ENCODE measurements around the gene DLGAP1. TPM values are rescaled to one million over a fixed set of nuclear protein-coding genes. Genes with fewer than 3 reads are reported as not detected.

The DLGAP1 gene
- total RNA-seq, 1 experiment from 2014 or later: 0.14 TPM

DNA sequence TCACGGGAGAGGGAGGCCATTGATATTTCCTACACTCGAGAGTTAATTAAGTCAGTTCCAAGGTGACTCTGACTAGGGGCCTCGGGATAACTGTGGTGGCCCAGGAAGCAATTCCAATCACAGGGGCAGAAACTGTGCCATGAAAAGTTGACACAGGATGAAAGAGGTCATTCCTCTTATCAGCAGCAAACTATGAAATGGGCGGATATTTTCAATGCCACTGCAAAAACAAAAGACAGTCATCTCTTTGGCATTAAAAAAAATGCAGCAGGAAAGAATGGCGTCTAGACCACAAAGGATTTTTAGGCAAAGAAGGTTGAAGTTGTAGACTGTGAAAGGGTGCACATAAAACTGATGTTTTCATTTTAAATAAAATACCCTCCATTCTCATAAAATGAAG is 955.1 kb downstream of the DLGAP1 start:
- in situ Hi-C loops (cut with HindIII; ENCODE audit: low pct_unique_long_range_greater_than_20kb, low sequenced_read_pairs): no loop called here
- no peak for DNase-seq (ENCODE audit: low read depth)

DNA sequence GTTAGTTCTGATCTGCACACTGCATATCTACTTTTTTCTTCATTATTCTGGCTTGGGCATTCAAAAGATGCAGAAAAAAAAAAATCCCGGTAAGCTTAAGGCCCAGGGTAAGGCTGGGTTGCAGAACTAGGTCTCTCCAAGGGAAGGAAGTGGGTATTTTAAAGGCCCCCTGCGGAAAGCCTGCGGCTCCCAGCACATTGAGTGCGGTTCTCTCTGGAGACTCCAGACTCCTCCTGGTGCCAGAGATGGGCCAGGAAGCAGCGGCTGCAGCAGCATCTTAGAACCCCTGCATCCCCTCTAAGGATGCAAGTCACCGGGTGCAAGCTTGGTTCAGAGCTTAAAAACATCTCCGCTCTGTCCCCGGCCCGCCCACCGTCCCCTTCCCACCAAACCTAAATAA is 955.6 kb downstream of the DLGAP1 start:
- no peak for DNase-seq (ENCODE audit: low read depth)
- in situ Hi-C loops (cut with HindIII; ENCODE audit: low pct_unique_long_range_greater_than_20kb, low sequenced_read_pairs): no loop called here

DNA sequence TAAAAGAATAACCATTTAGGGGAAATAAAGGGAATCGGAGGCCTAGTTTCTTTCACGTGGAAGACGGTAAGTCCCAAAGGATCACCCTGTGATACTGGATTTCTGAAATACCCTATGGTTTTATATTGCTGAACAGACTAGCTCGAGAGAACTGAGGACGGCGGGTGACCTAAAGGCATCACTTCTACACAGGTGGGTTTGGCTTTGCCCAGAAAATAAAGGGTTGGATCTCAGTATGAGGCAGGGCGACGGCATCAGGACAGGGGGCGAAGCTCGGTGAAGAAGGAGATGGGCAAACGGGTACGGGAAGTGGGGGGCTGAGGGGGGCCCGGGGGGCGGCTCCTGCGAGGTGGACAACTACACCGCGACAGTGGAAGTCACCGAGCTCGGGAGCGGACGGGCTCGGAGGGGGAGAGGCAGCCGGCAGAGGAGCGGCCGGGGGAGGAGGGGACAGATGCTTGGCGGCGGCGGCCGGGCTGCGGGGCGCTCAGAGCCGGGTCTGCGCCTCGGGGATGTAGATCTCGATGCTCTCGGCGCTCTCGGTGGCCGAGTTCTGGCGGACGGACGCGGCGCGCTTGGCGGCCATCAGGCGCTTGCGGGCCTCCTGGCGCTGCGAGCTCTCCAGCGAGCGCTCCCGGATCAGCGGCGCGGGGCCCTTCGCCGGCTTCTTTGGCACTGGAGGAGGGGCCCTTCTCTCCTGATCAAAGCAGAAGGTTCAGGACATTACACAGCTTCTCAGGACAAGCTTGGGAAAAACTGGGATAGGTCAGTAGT is 956.2 kb downstream of the DLGAP1 start:
- no peak for DNase-seq (ENCODE audit: low read depth)
- in situ Hi-C loops (cut with HindIII; ENCODE audit: low pct_unique_long_range_greater_than_20kb, low sequenced_read_pairs): no loop called here

DNA sequence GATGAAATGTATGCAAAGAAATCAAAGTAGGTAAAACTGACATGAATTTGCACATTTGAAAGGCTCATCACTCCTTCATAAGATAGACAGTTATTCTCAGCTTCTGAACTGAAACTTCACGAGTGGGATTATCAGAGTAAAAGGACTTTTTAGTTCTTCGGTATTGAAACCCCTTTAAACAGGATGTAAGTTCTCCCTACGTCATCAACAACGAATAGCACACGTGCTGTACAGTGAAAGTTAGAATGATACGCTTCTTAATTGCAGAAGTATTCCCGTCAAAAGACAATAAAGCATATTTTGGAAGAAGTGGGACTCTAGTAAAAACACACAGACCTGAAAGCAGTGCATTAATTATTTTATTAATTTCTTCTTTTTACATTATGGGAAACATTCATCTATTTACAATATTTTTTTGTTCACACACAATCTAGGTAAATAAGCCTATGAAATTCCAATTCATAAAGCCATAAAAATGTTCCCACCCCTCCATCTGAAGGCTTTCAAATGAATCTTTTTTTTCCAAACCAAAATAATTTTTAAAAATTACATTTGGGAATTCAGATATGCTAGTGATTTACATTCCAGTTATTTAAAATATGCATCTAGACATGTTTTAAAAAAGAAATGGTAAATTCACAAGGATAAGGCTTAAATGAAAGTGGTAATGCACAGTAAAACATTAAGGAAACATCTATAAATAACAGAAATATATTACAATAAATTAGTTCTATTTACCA is 959.2 kb downstream of the DLGAP1 start:
- DNase-seq (ENCODE audit: low read depth): no peak
- in situ Hi-C loops (cut with HindIII; ENCODE audit: low pct_unique_long_range_greater_than_20kb, low sequenced_read_pairs): no loop called here

DNA sequence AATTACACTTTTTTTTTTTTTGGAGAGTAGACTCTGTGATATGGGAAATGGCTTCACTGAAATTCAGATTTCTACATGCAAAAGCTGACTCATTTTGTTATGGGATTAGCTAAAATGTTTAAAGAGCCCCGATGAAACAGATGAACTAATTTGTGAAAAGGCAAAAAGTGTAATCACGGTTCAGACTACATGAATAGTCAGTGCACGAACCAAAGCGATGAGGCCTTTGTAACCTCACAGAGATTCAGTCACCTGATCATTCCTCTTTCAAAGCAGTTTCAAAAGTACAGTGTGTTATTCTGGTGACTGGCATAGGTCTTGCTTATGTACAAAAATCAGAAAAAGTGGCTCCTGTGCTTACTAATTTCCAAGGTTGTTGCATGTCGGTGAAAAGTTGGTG is 960.5 kb downstream of the DLGAP1 start:
- in situ Hi-C loops (cut with HindIII; ENCODE audit: low pct_unique_long_range_greater_than_20kb, low sequenced_read_pairs): no loop called here
- no peak for DNase-seq (ENCODE audit: low read depth)

DNA sequence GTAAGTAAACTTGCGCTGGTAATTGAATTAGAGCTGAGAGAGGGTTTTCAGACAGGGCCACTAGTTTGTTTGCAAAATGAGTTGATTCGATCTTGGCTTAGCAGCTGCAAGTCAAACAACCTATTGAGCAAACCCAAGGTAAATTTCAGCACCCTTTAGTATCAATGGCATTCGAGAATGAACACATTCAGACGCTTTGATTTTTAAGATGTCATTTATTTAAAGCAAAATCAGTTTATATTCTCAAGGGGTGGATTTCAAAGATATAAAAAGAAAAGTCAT is 960.9 kb downstream of the DLGAP1 start:
- in situ Hi-C loops (cut with HindIII; ENCODE audit: low pct_unique_long_range_greater_than_20kb, low sequenced_read_pairs): no loop called here
- DNase-seq (ENCODE audit: low read depth): no peak

GRCh38 chr18:3493501-3494244 is 961.4 kb downstream of the DLGAP1 start:
- no peak for DNase-seq (ENCODE audit: low read depth)
- in situ Hi-C loops (cut with HindIII; ENCODE audit: low pct_unique_long_range_greater_than_20kb, low sequenced_read_pairs): no loop called here

DNA sequence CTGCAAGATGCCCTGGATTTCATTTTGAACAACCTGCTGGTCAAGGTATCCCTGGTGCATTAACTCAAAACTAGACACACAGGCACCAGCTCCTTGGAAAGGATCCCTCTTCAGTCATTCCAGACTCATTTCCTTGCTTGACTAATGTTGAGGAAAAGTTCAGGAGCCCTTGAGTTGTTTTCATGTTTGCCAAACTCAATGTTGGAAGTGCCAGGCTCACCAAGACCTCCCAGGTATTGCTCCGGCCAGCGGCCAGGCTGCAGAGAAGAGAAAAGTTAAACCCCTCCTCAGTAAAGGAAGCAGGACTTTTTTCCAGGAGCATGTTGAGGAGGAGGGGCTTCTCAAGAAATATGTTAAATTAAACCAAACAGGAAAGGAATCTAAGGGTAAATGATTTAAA is 962.4 kb downstream of the DLGAP1 start:
- in situ Hi-C loops (cut with HindIII; ENCODE audit: low pct_unique_long_range_greater_than_20kb, low sequenced_read_pairs): no loop called here
- DNase-seq (ENCODE audit: low read depth): no peak

DNA sequence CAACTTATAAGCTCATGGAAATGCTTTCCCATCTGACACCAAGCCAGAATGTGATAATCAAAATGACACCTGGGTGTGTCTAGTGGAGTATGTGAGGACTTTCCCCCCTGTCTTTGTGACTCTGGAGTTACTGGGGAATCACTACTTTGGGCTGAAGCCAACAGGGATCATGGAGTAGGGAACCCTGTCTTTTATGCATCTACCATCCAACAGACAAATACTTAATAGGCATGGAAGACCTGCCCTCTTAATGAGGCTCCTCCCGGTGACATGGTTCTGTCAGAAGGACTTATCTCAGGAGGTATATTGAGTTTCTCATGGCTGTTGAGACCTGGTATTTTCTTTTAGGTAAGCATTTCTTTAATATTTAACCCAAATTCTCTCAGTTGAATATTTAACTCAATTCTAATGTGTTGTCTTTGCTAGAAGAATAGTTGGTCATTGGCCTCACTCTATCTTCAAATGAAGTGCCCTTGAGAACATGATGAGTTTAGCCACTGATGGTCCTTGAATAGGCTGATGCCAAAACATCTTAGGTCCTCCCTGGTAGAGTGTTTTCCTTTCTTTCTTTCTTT is 963.0 kb downstream of the DLGAP1 start:
- in situ Hi-C loops (cut with HindIII; ENCODE audit: low pct_unique_long_range_greater_than_20kb, low sequenced_read_pairs): no loop called here
- DNase-seq (ENCODE audit: low read depth): peak; percentile 77

GRCh38 chr18:3489462-3489861 is 965.6 kb downstream of the DLGAP1 start:
- in situ Hi-C loops (cut with HindIII; ENCODE audit: low pct_unique_long_range_greater_than_20kb, low sequenced_read_pairs): no loop called here
- DNase-seq (ENCODE audit: low read depth): no peak

- peak; percentile 59 for DNase-seq (ENCODE audit: low read depth)
- in situ Hi-C loops (cut with HindIII; ENCODE audit: low pct_unique_long_range_greater_than_20kb, low sequenced_read_pairs): no loop called here
These were observed 968.6 kb downstream of the DLGAP1 start for GRCh38 chr18:3486512-3486911.

GRCh38 chr18:3485153-3486149 is 969.7 kb downstream of the DLGAP1 start:
- in situ Hi-C loops (cut with HindIII; ENCODE audit: low pct_unique_long_range_greater_than_20kb, low sequenced_read_pairs): no loop called here
- DNase-seq (ENCODE audit: low read depth): peak; percentile 63

- DNase-seq (ENCODE audit: low read depth): no peak
- in situ Hi-C loops (cut with HindIII; ENCODE audit: low pct_unique_long_range_greater_than_20kb, low sequenced_read_pairs): no loop called here
These were observed 972.8 kb downstream of the DLGAP1 start for GRCh38 chr18:3482258-3482657.

DNA sequence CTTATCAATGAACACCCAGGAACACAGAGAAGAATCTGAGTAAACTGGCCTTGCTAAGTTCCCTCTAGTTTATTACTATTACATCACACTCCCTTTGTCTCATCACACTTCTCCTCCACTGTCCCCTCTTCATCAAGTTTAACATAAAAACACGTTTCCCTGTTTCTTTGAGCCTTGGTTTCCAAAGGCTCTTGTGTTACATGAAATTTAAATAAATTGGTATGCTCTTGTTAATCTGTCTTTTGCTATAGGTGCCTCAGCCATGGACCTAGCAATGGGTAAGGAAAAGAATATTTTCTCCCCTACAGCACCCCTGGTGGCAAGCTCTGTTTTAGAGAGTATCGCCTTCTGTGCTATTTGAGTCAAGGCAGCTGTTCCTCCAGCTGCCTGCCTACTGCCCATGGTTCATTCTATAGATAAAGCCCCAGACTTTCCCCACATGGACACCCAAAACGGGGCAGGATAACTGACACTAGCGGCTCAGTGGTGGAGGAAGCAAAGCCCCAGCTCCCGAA is 973.4 kb downstream of the DLGAP1 start:
- no peak for DNase-seq (ENCODE audit: low read depth)
- in situ Hi-C loops (cut with HindIII; ENCODE audit: low pct_unique_long_range_greater_than_20kb, low sequenced_read_pairs): no loop called here

DNA sequence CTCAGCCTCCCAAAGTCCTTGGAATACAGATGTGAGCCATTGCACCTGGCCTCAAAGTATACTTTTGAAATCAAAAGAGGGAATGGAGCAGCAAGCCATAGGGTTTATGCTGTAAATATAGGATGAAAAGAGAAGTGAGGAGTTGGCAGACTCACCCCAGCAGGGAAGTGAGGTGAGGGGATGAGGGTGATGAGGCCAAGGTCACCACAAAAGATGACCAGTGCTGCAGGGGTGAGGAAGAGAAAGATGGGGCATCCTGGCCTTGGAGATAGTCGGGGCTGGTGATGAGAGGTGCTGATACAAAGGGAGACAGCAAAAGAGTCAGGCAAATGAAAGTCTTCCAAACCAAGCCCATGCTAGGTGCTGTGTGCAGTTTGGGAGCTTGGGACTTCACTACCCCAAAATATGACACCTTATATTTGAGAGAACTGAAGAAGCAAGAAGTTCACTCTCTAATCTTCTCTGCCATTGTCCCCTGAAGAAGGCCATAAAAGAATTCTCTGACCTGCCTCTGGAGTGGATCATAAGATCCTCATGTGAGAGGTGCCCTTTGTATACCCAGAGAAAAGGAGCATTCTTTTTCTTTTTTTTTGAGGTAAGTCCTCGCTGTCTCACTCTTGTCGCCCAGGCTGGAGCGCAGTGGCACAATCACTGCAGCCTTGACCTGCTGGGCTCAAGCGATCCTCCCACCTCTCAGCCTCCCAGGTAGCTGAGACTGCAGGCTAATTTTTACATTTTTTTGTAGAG is 974.1 kb downstream of the DLGAP1 start:
- no peak for DNase-seq (ENCODE audit: low read depth)
- in situ Hi-C loops (cut with HindIII; ENCODE audit: low pct_unique_long_range_greater_than_20kb, low sequenced_read_pairs): no loop called here

- in situ Hi-C loops (cut with HindIII; ENCODE audit: low pct_unique_long_range_greater_than_20kb, low sequenced_read_pairs): no loop called here
- DNase-seq (ENCODE audit: low read depth): no peak
These were observed 975.1 kb downstream of the DLGAP1 start for GRCh38 chr18:3479978-3480509.
